PC-3 (cell line): ENCODE data around the gene TUBA3D. TPM values are rescaled to one million over a fixed set of nuclear protein-coding genes. Genes with fewer than 3 reads are reported as not detected.
"Not testable (repeated sequence)": the region's sequence is repeated elsewhere in the genome, so short reads cannot be mapped to it uniquely, and the experiment has no call there.

Source experiments
- ATAC-seq: fragments of 200-7000 bp; cut with Tn5 transposase; 2 replicates; pipeline ENCODE4 v1.9.1; 2020; ENCODE audit warnings: mild to moderate bottlenecking, moderate library complexity
- BruUV-seq: library from RNA; stranded (reverse); fragments of 400-500 nt; replicated peaks from 2 replicates; lab custom pipeline; 2021; lab: Mats Ljungman, UMichigan
- CTCF ChIA-PET: fragments of 300-600 bp; sonication (Branson Sonifier 250); formaldehyde crosslinking; loops from one replicate; lab custom pipeline; 2022; ENCODE audit warnings: antibody characterized with exemption; lab: Charles Lee
- POLR2A ChIA-PET: fragments of 300-600 bp; sonication (Branson Sonifier 250); formaldehyde crosslinking; loops from one replicate; lab custom pipeline; 2022; ENCODE audit warnings: antibody characterized with exemption; ENCODE audit not compliant: unreplicated experiment; lab: Charles Lee
- DNase-seq: peaks from one replicate; pipeline ENCODE4 v3.0.0-alpha.2; 2015
- H2AFZ ChIP-seq: fragments of 300-600 bp; sonication (generic); 2 replicates; pipeline ENCODE4 v1.6.0; 2016; ENCODE audit warnings: antibody characterized with exemption, low read length
- H3F3A ChIP-seq: fragments of 300-600 bp; sonication (generic); one replicate; pipeline ENCODE4 v1.6.0; 2017; ENCODE audit warnings: antibody characterized with exemption, low read length, control low read depth, mild to moderate bottlenecking; ENCODE audit not compliant: unreplicated experiment
- H3K27ac ChIP-seq: fragments of 300-600 bp; sonication (generic); 2 replicates; pipeline ENCODE4 v1.5.1; 2016; ENCODE audit warnings: mild to moderate bottlenecking, low read length
- H3K27me3 ChIP-seq: fragments of 300-600 bp; sonication (generic); 2 replicates; pipeline ENCODE4 v1.6.1; 2016; ENCODE audit warnings: low read length, mixed read lengths
- H3K36me3 ChIP-seq: fragments of 300-600 bp; sonication (generic); 2 replicates; pipeline ENCODE4 v1.6.1; 2016; ENCODE audit warnings: low read depth, mixed run types, low read length, mixed read lengths
- H3K4me1 ChIP-seq: fragments of 300-600 bp; sonication (generic); 2 replicates; pipeline ENCODE4 v1.5.1; 2016; ENCODE audit warnings: low read length; ENCODE audit not compliant: insufficient read depth
- H3K4me2 ChIP-seq: fragments of 300-600 bp; sonication (generic); 2 replicates; pipeline ENCODE4 v1.6.0; 2016; ENCODE audit warnings: low read length
- H3K4me3 ChIP-seq: fragments of 300-600 bp; sonication (generic); 2 replicates; pipeline ENCODE4 v1.5.1; 2016; ENCODE audit warnings: mild to moderate bottlenecking, low read length, mixed read lengths
- H3K79me2 ChIP-seq: fragments of 300-600 bp; sonication (generic); 2 replicates; pipeline ENCODE4 v1.6.1; 2017; ENCODE audit warnings: low read length, mixed read lengths
- H3K9ac ChIP-seq: fragments of 300-600 bp; sonication (generic); 2 replicates; pipeline ENCODE4 v1.6.0; 2016; ENCODE audit warnings: mild to moderate bottlenecking, low read length
- H3K9me2 ChIP-seq: fragments of 300-600 bp; sonication (generic); replicated peaks from 2 replicates; pipeline ENCODE4 v1.6.1; 2016; ENCODE audit warnings: mixed run types, low read length, mixed read lengths
- H3K9me3 ChIP-seq: fragments of 300-600 bp; sonication (generic); 2 replicates; pipeline ENCODE4 v1.6.1; 2016; ENCODE audit warnings: low read length, mixed read lengths
- H4K20me1 ChIP-seq: fragments of 300-600 bp; sonication (generic); 2 replicates; pipeline ENCODE4 v1.6.1; 2016; ENCODE audit warnings: low read length, mixed read lengths
- intact Hi-C: fragments of 100-400 bp; cut with micrococcal nuclease; formaldehyde crosslinking; loops from 2 replicates; pipeline ENCODE4 v1.9.0; 2023
- total RNA-seq: library from RNA; depleted of rRNA; stranded (reverse); fragments of >200 nt; gene quantifications from 2 replicates; pipeline ENCODE4 v1.2.3, GENCODE V29; 2014

Gene TUBA3D
- total RNA-seq, 1 experiment from 2014 or later = not detected

DNA sequence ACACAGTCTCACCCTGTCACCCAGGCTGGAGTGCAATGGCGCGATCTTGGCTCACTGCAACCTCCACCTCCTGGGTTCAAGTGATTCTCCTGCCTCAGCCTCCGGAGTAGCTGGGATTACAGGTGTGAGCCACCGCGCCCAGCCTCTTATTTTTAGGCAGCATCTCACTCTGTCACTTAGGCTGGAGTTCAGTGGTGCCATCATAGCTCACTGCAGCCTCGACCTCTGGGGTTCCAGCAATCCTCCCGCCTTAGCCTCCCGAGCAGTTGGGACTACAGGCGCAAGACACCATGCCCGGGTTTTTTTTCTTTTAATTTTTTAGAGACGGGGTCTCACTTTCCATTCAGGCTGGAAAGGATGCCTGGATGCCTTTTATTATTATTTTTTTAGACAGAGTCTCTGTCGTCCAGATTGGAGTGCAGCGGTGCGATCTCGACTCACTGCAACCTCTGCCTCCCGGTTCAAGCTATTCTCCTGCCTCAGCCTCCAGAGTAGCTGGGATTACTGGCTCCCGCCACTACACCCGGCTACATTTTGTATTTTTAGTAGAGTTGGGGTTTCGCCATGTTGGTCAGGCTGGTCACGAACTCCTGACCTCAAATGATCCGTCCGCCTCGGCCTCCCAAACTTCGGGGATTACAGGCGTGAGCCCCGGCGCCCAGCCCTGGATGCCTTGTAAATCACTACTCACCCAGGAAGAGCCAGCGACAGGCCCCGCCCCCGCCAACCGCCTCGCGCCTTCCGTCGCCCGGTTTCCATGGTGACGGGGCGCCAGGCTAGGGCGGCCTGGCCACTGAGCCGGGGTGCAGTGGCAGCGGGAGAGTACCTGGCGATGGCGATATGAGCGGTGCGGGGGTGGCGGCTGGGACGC lies 51.4 kb downstream of the TUBA3D start, which contains the start of gene CCDC74A:
Gene CCDC74A (plus strand): TSS at position 758 of the 871 bp plus-strand sequence. CDS start 83 bp downstream, at position 841.
- Histone ChIP-seq H3K4me2 (peak within 1 kb of the TSS; percentile 70), H3K4me3 (peak within 1 kb of the TSS; percentile 53; the same call in 1 of the 2 replicates), H2AFZ (peak within 1 kb of the TSS; percentile 87)
- H3K36me3 ChIP-seq, H3K9me2 ChIP-seq, H3K27me3 ChIP-seq, BruUV-seq, CTCF ChIA-PET, H4K20me1 ChIP-seq, POLR2A ChIA-PET, H3K27ac ChIP-seq, H3K9me3 ChIP-seq, H3K4me1 ChIP-seq, H3K9ac ChIP-seq, H3K79me2 ChIP-seq, H3F3A ChIP-seq: not testable (repeated sequence)
- ATAC-seq = peak; percentile 86
- intact Hi-C loops = loop anchor here (5.0 kb wide), 1 partner anchor 35 kb away; the partner anchor contains the start of gene MZT2A
- peak; percentile 58 for DNase-seq

DNA sequence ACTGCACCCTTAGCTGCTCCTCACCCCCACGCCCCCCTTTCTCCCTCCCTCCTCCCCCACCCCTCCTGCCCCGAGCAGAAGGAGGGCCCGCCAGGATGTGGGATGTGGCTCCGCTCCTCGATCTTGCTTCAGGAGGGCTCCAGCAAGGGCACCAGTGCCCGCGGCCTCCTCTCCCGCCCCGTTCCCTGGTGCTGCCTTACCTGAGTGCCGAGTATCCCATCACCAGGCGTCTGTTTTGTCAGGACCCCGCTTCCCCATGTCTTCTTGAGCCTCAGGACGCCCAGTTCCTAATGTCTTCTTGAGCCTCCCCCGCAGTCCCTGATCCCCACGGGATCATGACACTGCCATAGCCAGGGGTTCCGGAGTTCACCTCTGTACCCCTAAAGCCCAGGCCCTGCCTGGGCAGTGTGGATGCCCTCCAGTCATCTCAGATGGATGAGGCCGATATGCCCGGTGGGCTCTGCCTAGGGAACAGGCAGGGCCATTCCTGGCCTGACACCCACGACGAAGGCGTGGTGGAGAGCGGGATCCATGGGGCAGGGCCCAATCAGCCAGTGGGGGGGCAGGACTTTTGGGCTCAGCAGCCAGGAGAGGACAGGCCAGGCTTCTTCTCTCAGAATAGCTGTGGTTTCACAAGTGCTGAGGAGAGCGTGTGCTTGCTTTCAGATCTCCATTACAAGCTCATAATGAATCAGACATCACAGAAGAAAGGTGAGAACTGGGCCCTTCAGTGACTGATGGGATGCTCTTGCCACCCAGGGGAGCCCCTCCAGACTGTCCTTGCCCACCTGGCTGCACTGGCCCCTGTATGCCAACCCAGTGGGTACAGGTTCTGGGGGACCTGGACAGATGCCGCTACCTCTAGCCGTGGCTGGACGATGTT lies 53.3 kb downstream of the TUBA3D start:
- H3K9me3 ChIP-seq, H3K4me2 ChIP-seq, H3K27ac ChIP-seq, H3K9me2 ChIP-seq, H3K79me2 ChIP-seq, H4K20me1 ChIP-seq, H3K27me3 ChIP-seq, H2AFZ ChIP-seq, H3K4me3 ChIP-seq, H3K4me1 ChIP-seq, H3F3A ChIP-seq, ATAC-seq, BruUV-seq, H3K36me3 ChIP-seq, POLR2A ChIA-PET, DNase-seq, H3K9ac ChIP-seq, CTCF ChIA-PET: not testable (repeated sequence)
- intact Hi-C loops = loop anchor here (5.0 kb wide), 1 partner anchor 37 kb away; the partner anchor contains the start of gene MZT2A

DNA sequence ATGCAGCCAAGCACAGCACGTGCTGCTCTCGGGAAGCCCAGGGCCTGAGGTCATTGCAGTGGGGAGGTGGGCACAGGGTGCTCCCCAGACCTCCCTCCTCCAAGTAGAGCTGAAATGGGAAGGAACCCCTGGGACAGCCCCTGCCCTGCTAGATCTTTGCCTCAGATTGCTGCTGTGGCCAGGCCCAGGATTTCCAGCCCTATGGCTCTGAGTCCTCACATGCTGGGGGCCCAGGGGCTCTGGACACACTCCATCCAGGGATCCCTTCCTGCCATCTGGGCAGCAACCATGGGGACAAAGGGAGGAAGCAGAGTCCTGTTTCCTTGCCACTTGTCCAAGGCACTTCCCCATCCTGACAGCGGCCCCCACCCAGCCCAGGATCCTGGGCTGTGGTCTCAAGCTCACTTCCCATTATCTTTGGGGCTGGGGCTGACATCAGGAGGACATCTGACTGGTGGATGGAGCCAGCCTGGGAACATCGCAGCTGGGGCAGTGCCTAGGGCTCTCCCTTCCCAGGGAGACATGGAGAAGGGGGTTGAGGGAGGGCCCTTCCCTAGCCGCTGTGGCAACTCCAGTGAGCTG lies 54.0 kb downstream of the TUBA3D start:
- intact Hi-C loops = loop anchor here (5.0 kb wide), 1 partner anchor 38 kb away; the partner anchor contains the start of gene MZT2A
- H4K20me1 ChIP-seq, H3K9ac ChIP-seq, DNase-seq, ATAC-seq, H3K9me3 ChIP-seq, POLR2A ChIA-PET, H3K4me2 ChIP-seq, H3K27me3 ChIP-seq, H3K4me3 ChIP-seq, H3K27ac ChIP-seq, CTCF ChIA-PET, H3K9me2 ChIP-seq, BruUV-seq, H3K4me1 ChIP-seq, H3F3A ChIP-seq, H3K36me3 ChIP-seq, H2AFZ ChIP-seq, H3K79me2 ChIP-seq: not testable (repeated sequence)

DNA sequence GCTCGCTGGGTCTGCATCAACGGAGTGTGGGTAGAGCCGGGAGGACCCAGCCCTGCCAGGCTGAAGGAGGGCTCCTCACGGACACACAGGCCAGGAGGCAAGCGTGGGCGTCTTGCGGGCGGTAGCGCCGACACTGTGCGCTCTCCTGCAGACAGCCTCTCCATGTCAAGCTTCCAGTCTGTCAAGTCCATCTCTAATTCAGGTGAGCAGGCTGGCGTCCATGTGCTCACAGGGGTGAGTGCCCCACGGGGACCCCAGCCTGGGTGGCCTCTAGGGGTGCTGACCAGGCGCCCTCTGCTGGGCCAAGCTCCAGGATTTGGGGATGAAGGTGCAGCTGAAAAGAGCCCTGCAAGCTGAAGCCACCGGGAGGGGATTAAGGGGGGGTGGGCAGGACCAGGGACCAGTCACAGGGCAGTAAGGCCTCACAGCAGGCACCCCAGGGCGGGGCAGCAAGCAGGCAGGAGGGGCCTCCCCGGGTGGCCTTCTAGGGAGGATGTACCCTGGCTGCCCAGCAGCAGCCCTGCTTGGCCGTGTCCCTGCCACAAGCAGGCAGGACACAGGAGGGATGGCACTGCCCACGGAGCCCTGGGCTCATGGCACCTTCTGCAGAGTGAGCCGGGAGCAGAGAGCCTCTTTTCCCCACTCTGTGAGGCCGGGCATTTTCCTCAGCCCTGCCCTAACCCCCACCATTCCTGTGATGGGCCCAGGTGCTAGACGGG lies 54.9 kb downstream of the TUBA3D start:
- H3K9me3 ChIP-seq, H3K4me1 ChIP-seq, H3K36me3 ChIP-seq, ATAC-seq, H2AFZ ChIP-seq, BruUV-seq, H3K27me3 ChIP-seq, H4K20me1 ChIP-seq, CTCF ChIA-PET, H3K9ac ChIP-seq, H3K4me3 ChIP-seq, H3F3A ChIP-seq, POLR2A ChIA-PET, H3K9me2 ChIP-seq, H3K4me2 ChIP-seq, DNase-seq, intact Hi-C loops, H3K79me2 ChIP-seq, H3K27ac ChIP-seq: not testable (repeated sequence)

DNA sequence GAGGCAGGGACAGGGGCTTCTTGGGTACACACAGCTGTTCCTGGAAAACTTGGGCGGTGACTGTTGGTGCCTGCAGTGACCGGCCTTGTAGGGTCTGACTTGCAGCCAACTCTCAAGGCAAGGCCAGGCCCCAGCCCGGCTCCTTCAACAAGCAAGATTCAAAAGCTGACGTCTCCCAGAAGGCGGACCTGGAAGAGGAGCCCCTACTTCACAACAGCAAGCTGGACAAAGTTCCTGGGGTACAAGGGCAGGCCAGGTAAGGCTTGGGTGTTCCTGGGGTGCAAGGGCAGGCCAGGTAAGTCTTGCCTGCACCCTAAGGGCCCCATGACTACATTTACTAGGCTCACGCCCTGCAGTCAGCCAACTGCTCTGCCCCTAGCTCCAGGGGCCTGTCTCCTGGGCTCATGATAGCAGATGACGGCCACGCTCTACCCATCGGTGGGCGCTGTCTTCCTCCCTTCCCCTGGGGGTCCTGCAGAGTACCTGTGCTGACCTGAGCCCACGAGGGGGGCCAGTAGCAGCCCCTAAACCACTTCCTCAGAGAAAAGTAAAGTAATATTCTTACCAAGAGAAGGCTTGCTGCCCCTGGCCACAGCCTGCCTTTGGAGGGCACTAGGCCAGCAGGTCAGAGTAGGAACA lies 55.7 kb downstream of the TUBA3D start:
- H3K4me2 ChIP-seq, H3K9me3 ChIP-seq, H3K27ac ChIP-seq, H2AFZ ChIP-seq, BruUV-seq, POLR2A ChIA-PET, DNase-seq, ATAC-seq, CTCF ChIA-PET, H3K27me3 ChIP-seq, H3F3A ChIP-seq, H3K4me3 ChIP-seq, H4K20me1 ChIP-seq, H3K9ac ChIP-seq, H3K4me1 ChIP-seq, H3K79me2 ChIP-seq, H3K9me2 ChIP-seq, H3K36me3 ChIP-seq, intact Hi-C loops: not testable (repeated sequence)
